ENCODE measurements around the gene TRAPPC4. TPM values are rescaled to one million over a fixed set of nuclear protein-coding genes. Genes with fewer than 3 reads are reported as not detected.

Gene TRAPPC4
- 66.1 and 89.7 TPM in 2 replicates for total RNA-seq

DNA sequence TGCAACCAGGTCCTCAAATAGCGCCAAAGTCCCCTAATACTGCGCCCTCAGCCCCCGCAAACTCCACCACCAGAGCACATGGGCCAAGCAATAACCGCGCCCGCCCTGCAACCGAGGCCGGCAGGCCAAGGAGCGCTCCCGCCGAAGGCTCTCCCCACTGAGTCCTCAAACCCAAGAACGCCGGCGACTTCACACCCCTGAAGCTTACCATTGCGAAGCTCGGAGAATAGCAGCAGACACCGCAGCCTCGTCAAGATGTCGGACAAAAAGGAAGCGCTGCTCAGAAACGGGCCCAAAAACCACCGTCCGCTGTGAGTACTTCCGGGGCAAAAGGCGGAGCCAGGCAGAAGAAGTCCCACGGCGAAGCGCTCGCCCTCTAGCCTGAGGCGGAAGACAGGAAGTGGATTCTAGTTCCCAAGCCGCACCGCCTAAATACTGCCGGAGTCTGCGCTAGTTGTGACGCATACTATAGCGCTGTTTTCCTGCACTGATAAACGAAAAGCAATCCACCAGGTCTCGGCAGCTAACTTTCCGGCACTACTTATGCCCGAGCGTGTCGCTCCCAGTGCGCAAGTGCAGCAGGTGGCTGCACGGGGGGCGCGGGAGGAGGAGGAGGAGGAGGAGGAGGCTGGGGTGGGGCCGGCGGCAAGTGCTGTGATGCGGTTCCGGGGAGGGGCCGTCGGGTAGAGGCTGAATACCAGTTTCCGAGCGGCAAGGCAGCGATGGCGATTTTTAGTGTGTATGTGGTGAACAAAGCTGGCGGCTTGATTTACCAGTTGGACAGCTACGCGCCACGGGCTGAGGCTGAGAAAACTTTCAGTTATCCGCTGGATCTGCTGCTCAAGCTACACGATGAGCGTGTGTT lies at the start of gene TRAPPC4, which contains the start of gene RPS25:
TSS of gene TRAPPC4 (plus strand) at position 693 of the 865 bp plus-strand sequence. CDS start at position 723, 30 bp downstream.
TSS of gene RPS25 (minus strand) at position 270 of the 865 bp plus-strand sequence. CDS start at position 211, 59 bp downstream.

GRCh38 chr11:118971646-118972045 lies 46.9 kb upstream of the TRAPPC4 start, which contains the start of gene FOXR1:
FOXR1 (plus strand) TSS chr11:118971761; CDS start chr11:118971932, 171 bp downstream.

GRCh38 chr11:118997627-118998387 lies 20.8 kb upstream of the TRAPPC4 start, which contains the start of gene CENATAC:
CENATAC (plus strand) TSS chr11:118998138; CDS start chr11:118998198, 60 bp downstream.

DNA sequence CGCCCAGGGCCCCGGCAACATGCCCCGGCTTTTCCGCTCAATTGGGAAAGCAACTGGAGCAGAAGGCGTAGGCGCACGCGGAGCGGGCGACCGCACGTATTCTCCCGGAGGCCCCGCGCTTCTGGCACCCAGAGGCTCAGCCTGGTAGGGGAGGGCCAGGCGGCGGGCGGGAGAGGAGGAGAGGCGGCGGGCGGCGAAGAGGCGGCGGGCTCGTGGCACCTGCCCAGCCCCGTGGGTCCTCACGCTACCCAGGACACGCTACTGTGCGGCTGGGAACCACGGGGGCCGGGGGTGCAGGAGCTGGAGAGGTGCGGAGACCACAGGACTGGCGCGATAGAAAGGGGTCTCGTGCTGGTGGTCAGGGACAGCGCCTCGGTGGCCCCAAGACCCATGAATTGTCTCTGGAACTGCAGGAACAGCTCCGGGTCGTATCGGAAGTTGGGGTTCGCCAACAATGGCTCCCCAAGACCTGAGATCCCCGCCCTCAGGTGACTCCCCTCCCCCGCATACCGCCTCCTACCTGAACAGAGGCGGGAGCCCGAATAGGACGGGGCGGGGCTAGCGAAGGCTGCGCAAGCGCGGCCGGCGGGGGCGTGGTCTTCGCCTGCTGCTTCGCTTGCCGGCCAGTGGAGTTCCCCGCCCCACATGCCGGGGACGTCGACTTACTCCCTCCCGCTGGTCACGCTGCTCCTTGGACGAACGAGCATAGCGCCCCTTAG lies 11.9 kb downstream of the TRAPPC4 start, which contains the start of gene SLC37A4:
TSS of gene SLC37A4 (minus strand) at position 549 of the 719 bp plus-strand sequence.

DNA sequence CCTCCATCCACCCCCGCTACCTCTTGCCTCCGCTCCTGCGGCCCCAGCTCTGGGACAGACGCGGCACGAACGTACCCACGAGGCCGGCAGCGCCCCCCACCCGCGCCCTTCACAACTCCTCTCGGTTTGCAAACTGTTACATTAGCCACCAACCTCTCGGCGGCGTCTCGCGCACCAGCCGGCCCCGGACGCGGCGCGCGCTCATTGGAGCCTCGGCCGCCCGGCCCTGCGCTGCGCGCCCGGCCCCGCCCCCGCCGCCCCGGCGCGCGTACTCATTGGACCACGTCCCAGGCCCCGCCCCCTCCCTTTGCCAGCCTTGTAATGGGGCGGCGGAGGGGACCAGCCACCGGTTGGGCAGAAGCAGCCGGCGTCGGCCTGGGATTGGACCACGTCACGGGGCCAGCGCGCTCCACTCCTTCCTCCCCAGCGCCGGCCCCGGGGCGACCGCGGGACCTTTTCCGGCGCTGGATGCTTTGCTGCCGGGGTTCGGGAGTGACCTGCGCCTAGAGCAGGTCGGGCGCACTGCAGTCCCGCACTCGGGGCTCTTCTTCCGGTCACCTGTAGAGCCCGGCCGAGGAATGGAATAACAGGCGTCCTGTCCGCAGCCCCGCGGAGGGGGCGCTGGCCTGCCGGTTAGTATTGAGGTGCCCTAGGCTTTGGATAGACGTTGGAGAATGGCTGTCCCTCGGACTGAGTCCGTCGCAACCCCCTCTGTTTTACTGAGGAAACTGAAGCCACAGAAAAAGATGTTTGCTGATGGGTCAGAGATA lies 38.6 kb downstream of the TRAPPC4 start, which contains the start of gene HYOU1:
TSS of gene HYOU1 (minus strand) at position 206 of the 770 bp plus-strand sequence. CDS start 1,045 bp downstream, outside the sequence.

DNA sequence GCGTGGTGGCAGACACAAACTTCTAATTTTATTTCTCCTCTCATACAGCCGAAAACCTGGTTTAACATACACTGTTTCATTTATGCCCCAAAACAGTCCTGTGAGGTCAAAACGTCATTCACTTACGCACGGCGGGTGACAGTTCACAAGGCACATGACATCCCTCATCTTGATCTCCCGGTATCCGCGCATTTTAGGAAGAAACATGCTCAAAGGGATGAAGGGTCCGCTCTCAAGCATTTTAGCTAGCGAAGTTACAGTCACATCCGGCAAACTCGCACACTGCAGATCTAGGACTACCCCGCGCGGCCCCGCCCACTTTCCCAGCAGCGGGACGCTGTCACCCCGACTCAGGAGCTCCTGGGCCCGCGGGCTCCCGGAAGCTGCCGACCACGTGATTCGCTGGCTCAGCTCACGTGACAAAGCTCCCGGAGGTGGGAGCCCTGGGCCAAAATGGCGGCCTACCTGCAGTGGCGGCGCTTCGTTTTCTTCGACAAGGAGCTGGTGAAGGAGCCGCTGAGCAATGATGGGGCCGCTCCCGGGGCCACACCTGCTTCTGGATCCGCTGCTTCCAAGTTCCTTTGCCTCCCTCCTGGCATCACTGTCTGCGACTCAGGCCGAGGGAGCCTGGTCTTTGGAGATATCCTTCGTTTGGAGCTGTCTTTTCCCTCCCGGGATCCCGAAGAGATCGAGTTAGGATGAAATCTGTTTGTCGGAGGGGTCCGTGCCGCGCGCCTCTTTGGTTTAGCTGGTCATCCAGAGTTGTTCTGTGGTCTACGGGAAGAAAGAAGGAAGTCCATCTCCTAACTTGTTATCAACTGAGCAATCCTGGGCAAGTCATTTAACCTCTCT lies 49.0 kb downstream of the TRAPPC4 start, which contains the start of gene VPS11:
TSS of gene VPS11 (plus strand) at position 448 of the 852 bp plus-strand sequence. CDS start at position 454, 6 bp downstream.

Other genes starting within 250 kb of the TRAPPC4 start
- 93.7 and 128 TPM in 2 replicates for gene DDX6, start 227.6 kb upstream of the TRAPPC4 start, total RNA-seq
- gene CXCR5, start 134.9 kb upstream of the TRAPPC4 start, total RNA-seq: not detected in 2 replicates
- gene BCL9L, start 92.8 kb upstream of the TRAPPC4 start, total RNA-seq: 5.1 and 5.5 TPM in 2 replicates
- not detected in 2 replicates for gene UPK2, start 62.5 kb upstream of the TRAPPC4 start, total RNA-seq
- not detected in 2 replicates for gene FOXR1, start 47.0 kb upstream of the TRAPPC4 start, total RNA-seq
- gene CENATAC, start 20.6 kb upstream of the TRAPPC4 start, total RNA-seq: 8.9 and 9.3 TPM in 2 replicates
- gene RPS25, start 423 bp upstream of the TRAPPC4 start, total RNA-seq: 631 and 888 TPM in 2 replicates
- 13.2 and 13.8 TPM in 2 replicates for gene SLC37A4, start 12.1 kb downstream of the TRAPPC4 start, total RNA-seq
- gene HYOU1, start 38.4 kb downstream of the TRAPPC4 start, total RNA-seq: 199 and 221 TPM in 2 replicates
- gene VPS11, start 49.1 kb downstream of the TRAPPC4 start, total RNA-seq: 27.8 and 30.6 TPM in 2 replicates
- 3.3 and 4.0 TPM in 2 replicates for gene HMBS, start 66.1 kb downstream of the TRAPPC4 start, total RNA-seq
- 12.7 and 13.8 TPM in 2 replicates for gene DPAGT1, start 83.1 kb downstream of the TRAPPC4 start, total RNA-seq
- 2.4 and 3.6 TPM in 2 replicates for gene C2CD2L, start 88.6 kb downstream of the TRAPPC4 start, total RNA-seq
- gene HINFP, start 102.8 kb downstream of the TRAPPC4 start, total RNA-seq: 13.4 and 14.2 TPM in 2 replicates
- gene ABCG4, start 130.3 kb downstream of the TRAPPC4 start, total RNA-seq: under 0.01 TPM in 2 replicates
- gene NLRX1, start 150.0 kb downstream of the TRAPPC4 start, total RNA-seq: 9.5 and 11.1 TPM in 2 replicates
- 0.17 TPM in 1 of 2 replicates, not detected in the other for gene NHERF4, start 166.7 kb downstream of the TRAPPC4 start, total RNA-seq
- 8.1 and 8.8 TPM in 2 replicates for gene CBL, start 187.6 kb downstream of the TRAPPC4 start, total RNA-seq